H9 (cell line): ENCODE data around the gene VWA8. TPM values are rescaled to one million over a fixed set of nuclear protein-coding genes. Genes with fewer than 3 reads are reported as not detected.

ENCODE experiments used
- DNase-seq: peaks from one replicate; pipeline ENCODE4 v3.0.0-alpha.2; 2017
- H2AFZ ChIP-seq: one replicate; pipeline ENCODE4 v1.6.1; 2013; ENCODE audit warnings: mild to moderate bottlenecking, low read length, control low read depth, moderate library complexity
- H2AK5ac ChIP-seq: 2 replicates; pipeline ENCODE4 v1.6.1; 2013; ENCODE audit warnings: low read length, control low read depth, mixed read lengths; ENCODE audit not compliant: insufficient read length
- H2BK120ac ChIP-seq: one replicate; pipeline ENCODE4 v1.6.1; 2013; ENCODE audit warnings: low read depth, mild to moderate bottlenecking, low read length, control low read depth, inconsistent platforms; ENCODE audit not compliant: poor library complexity, severe bottlenecking
- H2BK12ac ChIP-seq: 2 replicates; pipeline ENCODE4 v1.6.1; 2013; ENCODE audit warnings: low read length, control low read depth, mixed read lengths, low read depth; ENCODE audit not compliant: insufficient read length
- H2BK15ac ChIP-seq: 2 replicates; pipeline ENCODE4 v1.6.1; 2013; ENCODE audit warnings: low read depth, low read length, control low read depth
- H2BK20ac ChIP-seq: one replicate; pipeline ENCODE4 v1.6.1; 2013; ENCODE audit warnings: low read depth, mild to moderate bottlenecking, low read length, control low read depth, inconsistent platforms; ENCODE audit not compliant: poor library complexity, severe bottlenecking
- H2BK5ac ChIP-seq: 2 replicates; pipeline ENCODE4 v1.6.1; 2013; ENCODE audit warnings: low read length, control low read depth, mixed read lengths; ENCODE audit not compliant: insufficient read length
- H3K14ac ChIP-seq: 2 replicates; pipeline ENCODE4 v1.6.1; 2013; ENCODE audit warnings: low read length, control low read depth; ENCODE audit not compliant: insufficient read depth
- H3K18ac ChIP-seq: 2 replicates; pipeline ENCODE4 v1.6.1; 2013; ENCODE audit warnings: low read depth, mild to moderate bottlenecking, mixed read lengths, low read length, control low read depth; ENCODE audit not compliant: insufficient read length
- H3K23ac ChIP-seq: 2 replicates; pipeline ENCODE4 v1.6.1; 2013; ENCODE audit warnings: low read length, control low read depth, mixed read lengths, low read depth; ENCODE audit not compliant: insufficient read length
- H3K23me2 ChIP-seq: 2 replicates; pipeline ENCODE4 v1.6.1; 2013; ENCODE audit warnings: low read depth, mild to moderate bottlenecking, mixed read lengths, low read length, control low read depth; ENCODE audit not compliant: insufficient read length, poor library complexity, severe bottlenecking
- H3K27ac ChIP-seq: 2 replicates; pipeline ENCODE4 v1.5.1; 2013; ENCODE audit warnings: low read length, control low read depth, mixed read lengths, low read depth; ENCODE audit not compliant: insufficient read length
- H3K27me3 ChIP-seq: 2 replicates; pipeline ENCODE4 v1.6.1; 2013; ENCODE audit warnings: low read length, control low read depth, inconsistent platforms; ENCODE audit not compliant: insufficient read depth
- H3K4ac ChIP-seq: 2 replicates; pipeline ENCODE4 v1.6.1; 2013; ENCODE audit warnings: low read depth, mild to moderate bottlenecking, control low read depth, inconsistent platforms, low read length, moderate library complexity
- H3K4me1 ChIP-seq: 2 replicates; pipeline ENCODE4 v1.6.1; 2013; ENCODE audit warnings: low read length, control low read depth, inconsistent platforms; ENCODE audit not compliant: insufficient read depth
- H3K4me2 ChIP-seq: 2 replicates; pipeline ENCODE4 v1.6.1; 2013; ENCODE audit warnings: low read length, control low read depth, mixed read lengths; ENCODE audit not compliant: insufficient read length, insufficient read depth
- H3K56ac ChIP-seq: 2 replicates; pipeline ENCODE4 v1.6.1; 2013; ENCODE audit warnings: low read depth, mild to moderate bottlenecking, mixed read lengths, low read length, control low read depth; ENCODE audit not compliant: insufficient read length
- H3K79me1 ChIP-seq: 2 replicates; pipeline ENCODE4 v1.6.1; 2013; ENCODE audit warnings: low read depth, mild to moderate bottlenecking, moderate library complexity, low read length, control low read depth, inconsistent platforms; ENCODE audit not compliant: insufficient read depth, poor library complexity, severe bottlenecking
- H3K79me2 ChIP-seq: 2 replicates; pipeline ENCODE4 v1.6.1; 2013; ENCODE audit warnings: low read length, control low read depth, inconsistent platforms; ENCODE audit not compliant: insufficient read depth
- H3K9ac ChIP-seq: 2 replicates; pipeline ENCODE4 v1.6.1; 2013; ENCODE audit warnings: low read length, control low read depth, mixed read lengths; ENCODE audit not compliant: insufficient read length; ENCODE audit errors: extremely low read depth
- H3K9me3 ChIP-seq: one replicate; pipeline ENCODE4 v1.6.1; 2013; ENCODE audit warnings: low read depth, low read length, inconsistent platforms; ENCODE audit not compliant: control insufficient read depth
- H3T11ph ChIP-seq: one replicate; pipeline ENCODE4 v1.6.1; 2013; ENCODE audit warnings: mild to moderate bottlenecking, low read length, control low read depth, inconsistent platforms
- H4K20me1 ChIP-seq: one replicate; pipeline ENCODE4 v1.6.1; 2013; ENCODE audit not compliant: control insufficient read depth, insufficient read length, insufficient read depth
- H4K5ac ChIP-seq: 2 replicates; pipeline ENCODE4 v1.6.1; 2013; ENCODE audit warnings: low read depth, mild to moderate bottlenecking, mixed read lengths, low read length, control low read depth; ENCODE audit not compliant: insufficient read length
- H4K8ac ChIP-seq: replicated peaks from 2 replicates; pipeline ENCODE4 v1.6.1; 2013; ENCODE audit warnings: low read length, control low read depth, mixed read lengths, low read depth; ENCODE audit not compliant: insufficient read length
- H4K91ac ChIP-seq: 2 replicates; pipeline ENCODE4 v1.6.1; 2013; ENCODE audit warnings: low read depth, mild to moderate bottlenecking, moderate library complexity, mixed read lengths, low read length, control low read depth; ENCODE audit not compliant: insufficient read length
- H3K27ac Mint-ChIP-seq, 3 experiments: 2 replicates in 2 of 3; 3 replicates in 1 of 3; pipeline ENCODE4 v1.8.0; 2020 to 2021; ENCODE audit warnings: mixed read lengths in 3 of 3, mild to moderate bottlenecking in 1 of 3, moderate library complexity in 1 of 3
- H3K27me3 Mint-ChIP-seq: 2 replicates; pipeline ENCODE4 v1.8.0; 2021; ENCODE audit warnings: low read depth, mild to moderate bottlenecking, moderate library complexity, mixed read lengths
- H3K36me3 Mint-ChIP-seq, 3 experiments: 2 replicates in 2 of 3; 3 replicates in 1 of 3; pipeline ENCODE4 v1.8.0; 2020 to 2021; ENCODE audit warnings: low read depth in 3 of 3, mixed read lengths in 3 of 3; ENCODE audit not compliant: insufficient read depth in 1 of 3
- H3K4me1 Mint-ChIP-seq, 2 experiments: 2 replicates each; pipeline ENCODE4 v1.8.0; 2020; ENCODE audit warnings: mixed read lengths in 2 of 2
- H3K4me3 Mint-ChIP-seq, 2 experiments: 2 replicates in 1 of 2; 3 replicates in 1 of 2; pipeline ENCODE4 v1.8.0; 2020 to 2021; ENCODE audit warnings: mild to moderate bottlenecking in 2 of 2, mixed read lengths in 2 of 2, moderate library complexity in 1 of 2
- H3K9me3 Mint-ChIP-seq, 2 experiments: 2 replicates in 1 of 2; 3 replicates in 1 of 2; pipeline ENCODE4 v1.8.0; 2020; ENCODE audit warnings: mild to moderate bottlenecking in 2 of 2, mixed read lengths in 2 of 2, moderate library complexity in 1 of 2
- CTCF ChIP-seq: fragments of 200-600 bp; sonication (generic); conservative IDR thresholded peaks from 3 replicates; pipeline ENCODE4 v1.8.0; 2021; ENCODE audit warnings: antibody characterized with exemption, mild to moderate bottlenecking
- WGBS: extraction: QIAGEN DNeasy Blood & Tissue Kit; methylation state at CpG from one replicate; pipeline ENCODE4 v1.1.7; 2013; ENCODE audit warnings: missing lambda C conversion rate, low lambda C conversion rate, mixed read lengths; ENCODE audit not compliant: insufficient read length; ENCODE audit errors: extremely low coverage; 5-methylcytosine and 5-hydroxymethylcytosine counted together
- long read RNA-seq: library from polyadenylated mRNA; unstranded; transcript quantifications from one replicate; pipeline ENCODE4 v2.0.0, GENCODE V29; 2020
- total RNA-seq: library from RNA; stranded (reverse); gene quantifications from 2 replicates; pipeline ENCODE4 v1.2.1, GENCODE V29; 2021

VWA8 gene
- total RNA-seq: 16.6 and 17.4 TPM in 2 replicates
- long read RNA-seq, transcript VWA8-201 (26 exons, 3,475 nt): major isoform, 22 of 55 reads
- long read RNA-seq, partial matches to known transcripts: 14 of 55 reads
- long read RNA-seq, other reads (novel, unspliced or antisense): 19 of 55 reads

DNA sequence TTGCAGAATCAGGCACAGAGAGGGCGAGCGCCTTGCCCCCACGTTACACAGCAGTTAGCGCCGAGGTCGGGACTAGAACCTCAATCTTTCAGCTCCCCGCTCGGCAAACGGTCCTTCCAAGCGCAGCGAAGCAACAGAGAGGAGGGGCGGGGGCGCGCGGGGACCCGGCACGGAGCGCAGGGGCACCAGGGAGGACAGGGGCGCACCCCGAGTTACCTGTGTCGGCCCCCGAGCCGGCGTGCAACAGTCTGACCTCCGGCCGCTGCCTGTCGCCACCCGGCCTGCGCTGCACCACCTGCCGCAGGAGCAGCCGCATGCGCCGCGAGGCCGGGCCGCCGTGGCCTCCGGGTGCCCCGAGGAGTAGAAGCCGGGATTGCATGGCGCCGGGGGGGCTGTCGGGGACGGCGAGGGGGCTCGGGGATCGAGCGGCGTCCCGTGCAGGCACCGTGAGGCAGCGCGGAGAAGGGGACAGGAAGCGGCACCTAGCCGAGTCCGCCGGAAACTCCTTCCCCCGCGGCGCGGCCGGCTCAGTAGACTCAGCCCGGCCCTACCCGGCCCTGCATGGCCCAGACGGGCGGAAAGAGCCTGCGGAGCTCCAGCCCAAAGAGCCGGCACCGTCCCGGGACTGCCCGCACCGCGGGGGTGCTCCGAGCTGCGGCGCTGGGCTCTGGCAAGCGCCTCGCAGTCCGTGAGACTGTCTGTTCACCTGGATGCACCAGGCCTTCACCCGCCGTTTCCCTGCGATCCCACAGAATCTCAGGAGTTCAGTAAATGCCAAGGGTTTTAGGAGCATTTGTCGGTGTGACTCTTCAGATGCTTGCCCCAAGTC lies at the start of gene VWA8:
Gene VWA8, minus strand, starts transcription at position 473 of the 829 bp plus-strand sequence. Its CDS starts 94 bp downstream, at position 379.
- Histone ChIP-seq H3K23ac (no peak within 1 kb of the TSS), H2BK12ac (no peak within 1 kb of the TSS), H3K23me2 (peaks cover 3% of the 10 kb centered on the region), H2AFZ (peak within 1 kb of the TSS; percentile 35), H2BK15ac (no peak within 1 kb of the TSS), H3K56ac (no peak within 1 kb of the TSS), H3K4me2 (peak within 1 kb of the TSS; percentile 92), H3K27ac (peak within 1 kb of the TSS; percentile 65), H4K20me1 (no peaks in the 10 kb centered on the region), H4K5ac (no peak within 1 kb of the TSS), H2BK5ac (no peak within 1 kb of the TSS), H3K79me2 (peaks cover 3% of the 10 kb centered on the region; the same call in 1 of the 2 replicates), H3K9ac (peak within 1 kb of the TSS; percentile 90), H4K91ac (no peak within 1 kb of the TSS), H3K14ac (peak within 1 kb of the TSS; percentile 87), H3K27me3 (no peaks in the 10 kb centered on the region), H3K4me1 (peaks cover 3% of the 10 kb centered on the region; the same call in 1 of the 2 replicates), H3K9me3 (no peaks in the 10 kb centered on the region), H2AK5ac (no peak within 1 kb of the TSS), H2BK120ac (no peak within 1 kb of the TSS), H3T11ph (no peak within 1 kb of the TSS), H2BK20ac (no peak within 1 kb of the TSS), H3K18ac (peak within 1 kb of the TSS; percentile 77), H3K79me1 (peaks cover 2% of the 10 kb centered on the region), H3K4ac (no peak within 1 kb of the TSS), H4K8ac (no peak within 1 kb of the TSS)
- H3K4me3 Mint-ChIP-seq: peak within 1 kb of the TSS; percentile 90 to 94
- H3K27ac Mint-ChIP-seq: peak within 1 kb of the TSS; percentile 94 to 96 (median 95); a peak in 6 of 7 replicates
- no CpG with 5 or more reads among the region's 83 CpGs for WGBS
- peak; percentile 87 for DNase-seq
- no peaks in the 10 kb centered on the region for H3K9me3 Mint-ChIP-seq
- peaks cover 4% of the 10 kb centered on the region; the same call in 1 of the 2 replicates for H3K27me3 Mint-ChIP-seq
- no peak for TF ChIP-seq CTCF
- peaks cover 14 to 17% of the 10 kb centered on the region in 2 experiments for H3K4me1 Mint-ChIP-seq
- H3K36me3 Mint-ChIP-seq: no peaks in the 10 kb centered on the region
